Rectal smooth muscle tissue (tissue), 1 donor: Measurements from ENCODE around the gene CEP70.

ENCODE experiments used
- H3K27ac ChIP-seq: one replicate; pipeline ENCODE4 v1.7.0; 2013; ENCODE audit warnings: low read depth, low read length, inconsistent platforms
- H3K27me3 ChIP-seq: one replicate; pipeline ENCODE4 v1.7.0; 2013; ENCODE audit warnings: low read length; ENCODE audit not compliant: control insufficient read depth, insufficient read depth
- H3K36me3 ChIP-seq: one replicate; pipeline ENCODE4 v1.7.0; 2013; ENCODE audit warnings: low read length; ENCODE audit not compliant: control insufficient read depth, insufficient read depth
- H3K4me1 ChIP-seq: one replicate; pipeline ENCODE4 v1.7.0; 2013; ENCODE audit warnings: low read length; ENCODE audit not compliant: control insufficient read depth, insufficient read depth
- H3K4me3 ChIP-seq: one replicate; pipeline ENCODE4 v1.7.0; 2013; ENCODE audit warnings: low read length
- H3K9ac ChIP-seq: one replicate; pipeline ENCODE4 v1.7.0; 2013; ENCODE audit warnings: low read length

The CEP70 gene

GRCh38 chr3:138449490-138449889 is 144.6 kb downstream of the CEP70 start:
- no peak overlapping the region for H3K4me3 ChIP-seq
- H3K36me3 ChIP-seq: no peaks in the 10 kb centered on the region
- H3K27me3 ChIP-seq: no peaks in the 10 kb centered on the region
- H3K9ac ChIP-seq: no peak overlapping the region
- no peaks in the 10 kb centered on the region for H3K4me1 ChIP-seq
- H3K27ac ChIP-seq: no peak overlapping the region

DNA sequence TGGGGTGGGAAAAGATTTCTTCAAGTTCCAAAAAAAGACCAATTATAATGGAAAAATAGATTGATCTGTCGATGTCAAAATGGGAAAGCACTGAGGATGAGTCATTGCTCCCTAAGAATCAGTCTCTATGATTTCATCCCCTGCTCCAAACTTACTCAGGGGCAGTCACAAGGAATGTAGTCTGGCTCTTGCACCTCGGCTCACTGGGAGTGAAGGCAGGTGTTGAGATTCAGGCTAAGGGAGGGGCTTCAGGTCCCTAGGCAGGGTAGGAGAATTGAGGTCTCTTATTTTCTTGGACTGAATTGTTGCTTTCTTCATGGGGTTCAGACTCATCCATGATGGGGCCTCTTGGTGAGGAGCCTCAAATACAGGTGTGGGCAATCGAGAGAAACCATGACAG is 145.4 kb downstream of the CEP70 start:
- H3K27me3 ChIP-seq: no peaks in the 10 kb centered on the region
- no peak overlapping the region for H3K27ac ChIP-seq
- no peaks in the 10 kb centered on the region for H3K36me3 ChIP-seq
- no peak overlapping the region for H3K9ac ChIP-seq
- H3K4me1 ChIP-seq: no peaks in the 10 kb centered on the region
- no peak overlapping the region for H3K4me3 ChIP-seq

DNA sequence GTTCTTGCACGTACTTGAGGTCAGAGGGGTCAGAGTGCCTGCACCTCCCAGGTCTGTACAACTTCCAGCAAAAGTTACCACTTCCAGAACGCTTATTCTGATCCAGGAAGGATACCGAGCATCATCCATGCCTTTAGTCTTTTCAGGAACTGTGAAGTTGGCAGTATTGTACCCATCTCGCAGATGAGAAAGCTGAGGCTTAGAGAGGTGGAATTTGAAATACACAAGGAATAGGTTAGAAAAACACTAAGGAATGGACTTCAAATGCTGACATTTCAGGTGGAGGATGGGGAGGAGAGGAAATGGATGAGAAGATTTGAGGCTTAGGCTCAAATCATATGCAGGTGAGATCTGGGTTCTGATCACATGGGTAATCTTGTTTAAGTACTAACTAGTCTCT is 148.4 kb downstream of the CEP70 start:
- Histone ChIP-seq H3K27me3 (no peaks in the 10 kb centered on the region), H3K9ac (no peak overlapping the region), H3K4me1 (peaks cover 6% of the 10 kb centered on the region), H3K36me3 (no peaks in the 10 kb centered on the region), H3K4me3 (no peak overlapping the region), H3K27ac (no peak overlapping the region)

GRCh38 chr3:138445236-138445635 is 148.8 kb downstream of the CEP70 start:
- Histone ChIP-seq H3K27ac (no peak overlapping the region), H3K27me3 (no peaks in the 10 kb centered on the region), H3K4me3 (no peak overlapping the region), H3K9ac (no peak overlapping the region), H3K36me3 (no peaks in the 10 kb centered on the region), H3K4me1 (peaks cover 10% of the 10 kb centered on the region)
